ENCODE results near the gene CERKL.
A peak's percentile ranks its signal among the peaks of the same experiment; 100 is the strongest.

Gene CERKL

DNA sequence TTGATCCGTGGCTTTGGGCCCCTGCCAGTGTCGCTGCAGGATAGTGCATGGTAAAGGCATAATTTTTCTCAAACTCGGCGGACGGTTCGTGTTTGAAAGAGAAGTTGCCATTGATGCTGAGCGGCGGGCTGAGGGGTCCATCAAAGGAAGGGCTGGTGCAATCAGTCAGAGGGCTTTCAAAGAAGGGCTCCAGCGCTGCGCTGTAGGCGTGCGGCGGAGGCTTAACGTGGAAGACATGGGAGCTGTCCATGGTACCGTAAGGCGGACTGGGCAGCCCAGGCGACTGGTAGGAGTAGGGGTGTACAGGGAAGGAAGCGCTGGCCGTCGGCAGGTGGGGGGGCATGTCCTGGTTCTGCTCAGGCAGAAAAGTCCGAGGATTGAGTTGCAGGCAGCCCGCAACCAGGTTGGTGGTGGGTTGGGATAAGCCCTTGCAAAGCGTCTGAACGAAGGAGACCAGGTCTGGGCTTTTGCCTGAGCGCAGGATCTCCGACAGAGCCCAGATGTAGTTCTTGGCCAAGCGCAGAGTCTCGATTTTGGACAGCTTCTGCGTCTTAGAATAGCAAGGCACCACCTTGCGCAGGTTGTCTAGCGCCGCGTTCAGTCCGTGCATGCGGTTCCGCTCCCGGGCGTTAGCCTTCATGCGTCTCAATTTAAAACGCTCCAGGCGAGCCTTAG is 21.1 kb upstream of the CERKL start:
- peak; percentile 78 for DNase-seq

DNA sequence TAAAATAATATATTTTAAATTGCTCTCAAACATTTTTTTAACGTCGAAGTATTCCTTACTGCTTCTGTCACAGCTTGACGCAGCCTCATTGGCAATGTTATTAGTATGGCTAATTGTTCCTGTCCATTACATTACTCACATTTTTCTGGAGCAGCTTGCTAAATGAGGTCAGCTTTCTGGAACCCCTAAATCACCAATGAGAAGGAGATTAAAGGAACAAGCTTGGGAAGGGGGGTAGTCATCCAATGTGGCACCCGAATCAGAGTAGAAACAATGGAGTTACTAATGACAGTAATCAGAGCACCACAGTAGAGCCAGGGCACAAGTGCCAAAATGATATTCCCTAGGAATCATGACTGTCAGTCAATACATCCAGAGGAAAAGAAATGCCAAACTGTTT is 18.3 kb upstream of the CERKL start:
- no peak for DNase-seq

DNA sequence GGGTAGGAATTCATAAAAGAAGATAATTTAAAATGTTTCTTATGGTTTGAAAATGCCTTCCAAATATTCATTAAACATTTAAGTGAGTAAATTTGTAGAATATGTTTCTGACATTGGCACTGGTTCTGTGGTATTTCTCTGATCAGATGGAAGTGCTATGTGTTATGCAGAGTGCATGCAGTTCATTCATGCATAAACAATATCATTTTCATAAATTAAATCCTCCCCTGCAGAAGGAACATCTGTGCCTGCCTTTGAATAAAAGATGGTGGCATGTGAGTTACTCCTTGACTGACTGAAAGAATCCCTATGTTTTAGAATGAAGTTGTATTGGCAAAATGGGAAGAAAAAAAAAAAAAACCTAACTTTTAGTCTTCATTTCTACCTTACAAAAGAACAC is 17.6 kb upstream of the CERKL start:
- DNase-seq, result no peak

DNA sequence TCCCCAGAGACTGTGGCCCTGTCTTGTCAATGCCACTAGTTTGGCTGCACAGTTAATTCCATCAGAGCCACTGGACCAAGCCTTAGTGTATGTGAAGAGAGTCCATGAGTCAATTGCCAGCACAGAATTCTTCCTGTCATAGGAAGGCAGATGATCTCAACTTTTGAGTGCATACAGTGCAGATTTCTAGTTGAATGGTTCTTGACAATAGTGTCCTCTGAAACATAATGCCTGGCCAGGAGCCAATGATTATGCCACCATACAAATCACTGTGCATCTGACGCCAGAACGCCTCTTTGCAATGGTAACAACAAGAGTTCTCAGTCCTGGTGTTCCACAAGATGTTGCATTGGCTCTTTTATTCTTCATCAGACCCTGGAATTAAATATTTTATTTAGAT is 16.3 kb upstream of the CERKL start:
- no peak for DNase-seq

DNA sequence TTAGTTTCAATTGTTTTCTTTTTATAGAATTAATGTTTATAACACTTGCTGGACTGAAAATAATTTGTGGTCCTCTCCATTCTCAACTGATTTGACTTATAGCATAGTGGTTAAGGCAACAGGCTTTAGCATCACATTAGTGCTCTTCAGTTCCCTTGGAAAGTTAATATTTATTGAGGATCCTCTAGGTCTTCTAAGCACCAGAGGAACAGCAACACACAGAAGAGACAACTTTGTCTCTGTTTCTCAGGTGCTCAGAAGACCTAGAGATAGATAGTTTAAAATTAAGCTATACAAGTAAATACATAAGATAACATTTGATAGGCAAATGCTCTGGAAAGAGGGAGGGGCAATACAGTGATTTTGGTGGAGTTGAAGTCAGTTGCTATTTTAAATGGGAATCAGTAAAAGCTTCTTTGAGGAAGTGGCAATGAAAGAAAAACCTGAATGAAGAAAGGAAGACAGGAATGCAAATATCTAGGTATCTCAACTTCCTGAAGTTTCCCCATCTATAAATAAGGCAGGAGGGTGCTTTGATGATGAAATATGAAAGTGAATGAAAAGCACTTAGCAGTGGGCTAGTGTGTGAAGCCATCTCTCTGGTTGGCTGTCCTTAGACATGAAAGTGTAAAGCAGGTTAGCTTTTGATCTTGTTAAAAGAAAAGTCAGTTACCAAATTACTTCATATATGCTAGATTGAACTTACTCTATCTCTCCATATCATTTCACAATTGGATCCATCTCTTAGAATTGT is 15.5 kb upstream of the CERKL start:
- no peak for DNase-seq

DNA sequence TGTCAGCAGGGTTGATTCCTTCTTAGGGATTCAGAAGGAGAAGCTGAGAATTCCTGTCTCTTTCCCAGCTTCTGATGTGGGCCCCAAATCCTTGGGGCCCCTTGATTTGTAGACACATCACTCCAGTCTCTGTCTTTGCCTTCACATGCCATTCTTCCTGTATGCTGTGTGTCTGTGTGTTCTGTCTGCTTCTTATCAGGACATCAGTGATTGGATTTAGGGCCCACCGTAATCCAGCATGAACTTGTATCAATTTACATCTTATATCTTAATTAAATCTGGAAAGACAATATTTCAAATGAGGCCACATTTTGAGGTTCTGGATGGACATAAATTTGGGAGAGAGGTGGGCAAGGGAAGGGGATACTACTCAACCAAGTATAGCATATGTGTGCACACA is 13.7 kb upstream of the CERKL start:
- DNase-seq, result no peak

DNA sequence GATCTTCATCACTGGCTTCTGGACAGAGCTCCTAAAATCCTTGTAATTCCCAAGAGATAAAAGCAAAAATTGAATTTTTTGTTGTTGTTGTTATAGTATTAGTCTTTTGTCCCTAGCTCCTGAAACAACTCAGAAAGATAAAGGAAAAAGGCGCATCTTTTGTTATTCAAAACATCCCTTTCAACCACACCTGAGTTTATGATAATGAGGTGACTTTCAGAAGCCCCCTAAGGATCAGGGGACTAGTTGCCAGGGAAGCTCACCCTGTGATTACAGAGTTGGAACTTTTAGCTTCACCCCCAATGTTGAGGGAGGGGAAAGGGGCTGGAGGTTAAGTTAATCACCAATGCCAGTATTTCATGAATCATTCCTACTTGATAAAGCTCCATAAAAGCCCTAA is 10.3 kb upstream of the CERKL start:
- DNase-seq, result no peak

DNA sequence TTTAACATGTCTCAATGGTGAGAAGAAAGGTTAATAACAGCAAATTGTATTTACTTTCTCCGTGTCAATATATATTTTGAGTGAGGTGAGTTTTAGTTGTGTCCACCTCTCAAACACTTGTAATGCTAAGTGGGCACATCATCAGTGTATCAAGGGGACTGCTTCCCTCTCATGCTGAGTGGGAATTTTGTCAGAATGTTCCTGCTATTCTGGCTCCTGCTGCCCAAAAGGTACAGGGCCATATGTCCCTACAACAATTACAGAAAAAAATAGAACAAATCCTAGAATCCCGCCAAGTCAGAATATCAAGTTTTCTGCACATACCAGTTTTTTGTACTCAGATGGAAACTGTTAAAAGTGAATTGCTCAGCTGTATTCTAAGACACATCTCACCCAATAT is 5.4 kb upstream of the CERKL start:
- no peak for DNase-seq

DNA sequence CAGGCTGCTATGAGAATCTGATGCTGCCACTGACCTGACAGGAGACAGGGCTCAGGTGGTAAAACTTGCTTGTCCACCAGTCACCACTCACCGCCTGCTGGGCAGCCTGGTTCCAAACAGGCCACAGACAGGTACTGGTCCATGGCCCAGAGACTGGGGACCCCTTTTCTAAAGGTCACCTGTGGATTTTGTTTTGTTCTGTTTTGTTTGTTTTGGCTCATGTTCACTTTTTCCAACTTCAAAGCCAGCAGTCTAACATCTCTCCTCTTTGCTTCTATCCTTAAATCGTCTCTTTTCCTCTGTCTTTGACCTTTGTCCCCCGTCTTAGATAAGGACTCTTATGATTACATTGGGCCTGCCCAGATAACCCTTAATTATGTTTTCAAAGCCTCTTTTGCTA is 3.3 kb upstream of the CERKL start:
- no peak for DNase-seq

DNA sequence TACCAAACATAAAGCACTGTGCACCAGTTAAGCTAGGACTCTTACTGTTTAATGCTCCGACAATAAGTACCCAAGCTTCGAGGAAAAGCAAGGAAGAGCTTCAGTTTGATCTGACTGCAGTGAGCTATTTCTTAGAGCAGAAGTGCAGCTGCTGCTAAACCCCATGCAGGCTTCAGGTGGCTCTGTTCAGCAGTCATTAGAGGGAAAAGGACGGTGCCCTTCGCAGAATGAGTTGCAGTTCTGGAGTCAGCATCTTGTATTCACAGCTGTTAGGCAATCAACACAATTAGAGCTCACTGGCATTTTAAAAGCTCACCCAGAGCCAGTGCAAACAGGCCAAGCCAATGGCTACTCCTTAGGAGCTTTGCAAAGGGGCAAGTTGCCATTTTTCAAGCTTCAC is 1.5 kb upstream of the CERKL start:
- no peak for DNase-seq

DNA sequence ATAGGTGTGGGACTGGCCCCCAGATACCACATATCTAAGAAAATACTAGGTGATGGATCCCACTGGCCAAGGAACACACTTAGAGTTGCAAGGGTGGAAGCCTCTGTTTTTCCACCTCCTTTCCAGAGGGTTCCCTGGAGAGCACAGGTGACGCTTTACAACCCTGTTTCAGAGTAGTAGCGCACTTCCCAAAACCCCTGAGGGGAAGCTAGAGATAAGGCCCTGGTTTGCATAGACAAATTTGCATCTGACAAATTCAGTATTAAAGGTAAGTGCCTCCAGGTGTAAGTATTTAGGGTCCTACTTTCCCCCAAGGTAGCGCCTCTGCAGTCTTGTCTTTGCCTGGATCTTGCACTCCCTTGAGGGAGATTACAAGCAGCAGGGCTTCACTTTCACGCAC is 474 bp upstream of the CERKL start:
- no peak for DNase-seq

DNA sequence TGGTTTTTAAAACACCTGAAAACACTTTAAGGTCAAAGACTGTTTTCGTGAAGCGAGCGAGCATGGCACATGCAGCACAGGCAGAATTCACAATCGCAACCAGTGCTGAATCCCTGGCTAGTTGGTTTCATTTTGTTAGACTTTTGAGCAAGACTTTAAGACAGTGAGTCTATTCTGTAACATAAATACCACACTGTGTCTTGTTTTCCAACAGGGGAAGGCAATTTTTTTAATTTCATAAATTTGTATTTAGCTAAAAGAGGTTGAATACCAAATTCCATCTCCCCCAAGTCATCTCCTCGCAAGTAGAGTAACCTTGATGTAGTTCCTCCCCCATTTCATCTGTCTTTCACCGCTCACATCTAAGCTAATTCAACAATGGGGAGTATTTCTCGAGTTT is 1.4 kb downstream of the CERKL start:
- DNase-seq, result no peak

DNA sequence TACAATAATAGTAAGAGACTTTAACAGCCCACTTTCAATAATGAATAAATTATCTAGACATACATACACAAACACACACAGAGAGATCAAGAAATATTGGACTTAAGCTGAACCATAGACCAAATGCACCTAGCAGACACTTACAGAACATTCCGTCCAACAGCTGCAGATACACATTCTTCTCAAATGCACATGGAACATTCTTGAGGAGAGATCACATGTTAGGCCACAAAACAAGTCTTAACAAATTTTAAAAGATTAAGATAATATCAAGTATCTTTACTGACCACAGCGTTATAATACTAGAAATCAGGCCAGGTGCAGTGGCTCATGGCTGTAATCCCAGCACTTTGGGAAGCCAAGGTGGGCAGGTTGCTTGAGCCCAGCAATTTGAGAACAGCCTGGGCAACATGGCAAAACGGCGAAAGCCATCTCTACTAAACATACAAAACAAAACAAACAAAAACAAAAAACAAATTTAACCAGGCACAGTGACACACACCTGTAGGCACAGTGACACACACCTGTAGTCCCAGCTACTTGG is 7.4 kb downstream of the CERKL start:
- DNase-seq, result no peak

DNA sequence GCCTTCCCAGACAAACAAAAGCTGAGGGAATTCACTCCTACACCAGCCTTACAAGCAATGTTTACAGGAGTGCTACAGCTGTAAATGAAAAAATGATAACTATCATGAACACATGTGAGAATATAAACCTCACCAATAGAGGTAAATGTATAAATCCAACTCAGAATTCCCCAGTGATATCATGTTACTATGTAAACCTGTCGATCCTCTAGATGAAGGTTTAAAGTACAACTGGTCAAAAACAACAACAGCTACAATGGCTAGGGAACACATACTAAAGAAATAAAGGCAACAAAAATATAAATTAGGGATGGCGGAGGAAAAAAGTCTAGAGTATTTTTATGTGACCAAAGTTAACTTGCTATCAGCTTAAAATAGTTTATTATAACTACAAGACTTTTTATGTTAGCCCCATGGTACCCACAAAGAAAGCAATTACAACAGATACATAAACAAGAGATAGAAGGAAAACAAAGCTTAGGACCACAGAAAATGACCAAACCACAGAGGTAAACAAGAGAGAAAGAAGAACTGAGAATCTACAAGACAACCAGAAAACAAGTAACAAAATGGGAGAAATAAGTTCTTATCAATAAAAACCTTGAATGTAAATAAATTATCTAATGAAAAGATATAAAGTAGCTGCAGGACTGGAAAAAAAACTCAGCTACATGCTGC is 8.3 kb downstream of the CERKL start:
- DNase-seq, result no peak

DNA sequence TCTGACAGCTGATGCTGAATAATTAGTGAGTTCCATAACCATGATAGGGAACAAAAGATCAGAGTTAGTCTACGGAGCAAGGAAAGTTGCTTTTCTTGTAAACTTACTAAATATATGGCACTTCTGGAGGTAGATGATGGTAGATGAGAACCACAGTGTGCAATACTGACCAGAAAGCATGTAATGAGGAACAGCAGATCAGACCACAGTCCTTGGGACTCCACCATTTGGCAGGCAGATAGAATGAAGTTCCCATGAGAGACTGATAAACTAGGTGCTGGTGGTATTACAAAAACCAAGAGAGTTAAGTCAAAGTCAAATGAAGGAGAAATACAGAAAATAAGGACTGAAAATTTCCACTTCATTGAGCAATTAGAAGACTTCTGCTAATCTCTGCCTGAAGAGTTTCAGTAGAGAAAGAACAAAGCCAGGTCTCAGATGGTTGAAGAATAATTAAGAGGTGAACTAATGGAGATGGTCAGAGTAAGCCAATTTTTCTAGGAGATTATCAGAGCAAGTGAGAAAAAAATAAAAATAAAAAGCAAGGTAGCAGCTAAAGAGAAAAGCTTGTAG is 10.4 kb downstream of the CERKL start:
- no peak for DNase-seq

DNA sequence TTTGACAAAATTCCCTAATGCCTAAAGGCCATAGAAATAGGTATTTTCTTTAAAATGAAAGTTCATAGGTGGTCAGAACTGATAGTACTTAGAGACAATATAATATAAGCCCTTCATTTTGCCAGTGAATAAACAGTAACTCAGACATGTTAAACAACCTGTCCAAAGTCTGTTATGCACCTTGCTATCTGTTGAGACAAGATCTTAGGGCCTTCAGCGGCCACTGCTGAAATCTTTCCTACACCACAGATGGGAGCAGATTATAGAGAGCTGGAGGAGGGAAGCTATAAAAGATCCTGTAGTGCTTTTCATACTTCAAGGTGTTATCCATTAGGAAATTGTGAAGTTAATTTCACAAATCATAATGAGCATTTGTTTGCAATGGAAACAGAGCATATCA is 13.8 kb downstream of the CERKL start:
- DNase-seq, result no peak

DNA sequence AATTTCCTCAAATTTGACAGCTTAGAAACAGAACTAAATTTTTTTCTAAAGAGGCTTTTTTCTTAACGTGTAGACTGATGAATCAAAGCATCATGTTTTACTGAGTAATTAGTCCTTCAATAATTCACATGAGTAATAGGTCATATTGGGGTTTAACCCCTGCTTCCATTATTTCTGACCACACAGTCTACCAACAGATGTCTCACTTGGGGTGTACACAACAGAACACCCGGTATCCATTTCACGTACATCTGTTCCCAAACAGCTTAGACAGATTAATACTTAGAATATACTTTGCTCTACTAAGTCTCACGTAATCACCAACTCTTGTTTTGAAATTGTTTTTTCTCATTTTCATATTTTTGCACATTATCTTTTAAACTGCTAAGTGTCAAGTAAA is 14.8 kb downstream of the CERKL start:
- no peak for DNase-seq

DNA sequence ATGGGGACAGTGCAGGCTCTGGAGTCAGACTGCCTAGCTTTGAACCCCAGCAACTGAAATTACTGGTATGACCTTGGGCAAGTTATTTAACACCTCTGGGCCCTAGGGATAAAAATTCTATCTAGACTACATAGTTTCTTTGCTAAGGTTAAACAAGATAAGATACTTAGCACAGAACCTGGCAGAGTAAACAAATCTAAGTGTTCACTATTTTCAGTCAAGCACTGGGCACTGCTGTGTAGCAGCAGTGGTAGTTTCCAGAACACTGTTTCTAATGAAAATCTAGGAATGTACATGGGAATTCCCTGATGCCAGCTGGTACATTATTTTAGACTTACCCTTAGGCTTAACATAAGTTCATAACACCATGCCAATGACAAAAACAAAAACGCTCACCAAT is 17.2 kb downstream of the CERKL start:
- DNase-seq, result no peak

DNA sequence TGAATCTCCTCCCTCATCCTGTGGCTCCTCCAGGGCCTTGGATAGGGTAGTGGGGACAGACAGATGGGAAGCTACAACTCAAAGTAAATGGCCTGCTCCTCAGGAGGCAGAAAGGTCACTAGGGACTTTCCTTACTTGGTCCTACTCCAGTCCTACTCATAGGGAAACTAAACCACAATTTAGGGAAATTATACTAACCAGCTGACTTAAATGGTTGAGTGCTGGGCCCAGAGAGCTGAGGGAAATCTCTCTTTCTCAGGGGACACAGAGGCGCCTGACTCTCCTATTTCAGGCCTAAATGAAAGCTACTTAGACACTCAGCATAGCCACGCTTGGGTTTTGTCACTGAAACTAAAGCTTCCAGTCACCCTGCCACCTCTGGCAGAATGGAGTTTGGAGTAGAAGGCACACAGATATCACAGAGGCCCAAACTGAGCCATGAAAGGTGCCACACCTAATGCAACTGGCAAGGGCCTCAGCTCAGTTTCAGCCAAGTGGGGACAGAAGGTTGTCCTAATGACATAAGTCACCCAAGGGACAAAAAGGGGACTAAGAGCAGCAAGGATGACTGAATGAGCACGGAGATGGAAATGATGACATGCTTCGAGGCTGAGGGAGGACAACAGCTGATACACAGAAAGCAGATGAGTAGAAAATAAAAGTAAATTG is 24.0 kb downstream of the CERKL start:
- DNase-seq, result no peak

DNA sequence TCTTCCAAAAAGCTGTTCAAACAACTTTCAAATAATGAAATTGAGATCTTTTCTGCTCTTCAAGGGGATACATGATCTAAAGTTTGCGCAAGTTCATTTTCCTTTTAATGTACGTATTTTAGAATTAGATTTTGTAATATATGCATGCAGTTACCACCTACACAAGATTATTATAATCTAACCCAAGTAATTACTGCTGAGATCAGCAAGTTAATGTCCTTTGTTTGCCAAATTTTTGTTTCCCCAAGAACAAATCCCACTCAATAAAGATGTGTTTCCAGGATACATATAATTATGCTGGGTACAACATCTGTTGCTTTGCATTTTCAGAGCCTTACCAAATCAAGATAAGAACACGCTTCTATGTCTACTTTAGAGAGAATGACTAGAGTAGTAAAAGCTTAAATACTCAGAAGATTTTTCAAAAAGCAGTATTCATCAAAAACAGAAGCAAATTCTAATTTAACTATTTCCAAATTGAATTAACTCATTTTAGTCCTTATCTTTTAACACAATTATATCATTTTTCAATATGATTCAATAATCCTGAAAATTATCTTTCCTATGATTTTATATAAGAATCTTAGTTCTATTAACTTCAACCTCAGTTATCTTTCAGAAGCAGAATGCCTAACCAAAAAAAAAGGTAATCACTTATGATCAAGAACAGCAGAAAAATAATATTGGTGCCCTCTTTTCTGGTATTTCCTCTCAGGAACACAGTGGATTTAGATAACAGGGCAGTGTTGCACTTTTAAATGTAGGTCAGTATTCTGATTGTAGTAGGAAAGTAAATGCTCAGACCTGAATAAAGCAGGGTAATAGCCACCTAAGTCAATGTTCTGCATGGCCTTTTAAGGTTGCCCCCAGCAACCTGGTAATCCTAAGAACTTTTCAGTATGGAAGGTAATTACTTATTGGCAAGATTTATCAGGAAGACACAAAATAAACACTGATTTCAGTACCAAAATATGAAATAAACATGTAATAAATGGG is 28.0 kb downstream of the CERKL start:
- no peak for DNase-seq

DNA sequence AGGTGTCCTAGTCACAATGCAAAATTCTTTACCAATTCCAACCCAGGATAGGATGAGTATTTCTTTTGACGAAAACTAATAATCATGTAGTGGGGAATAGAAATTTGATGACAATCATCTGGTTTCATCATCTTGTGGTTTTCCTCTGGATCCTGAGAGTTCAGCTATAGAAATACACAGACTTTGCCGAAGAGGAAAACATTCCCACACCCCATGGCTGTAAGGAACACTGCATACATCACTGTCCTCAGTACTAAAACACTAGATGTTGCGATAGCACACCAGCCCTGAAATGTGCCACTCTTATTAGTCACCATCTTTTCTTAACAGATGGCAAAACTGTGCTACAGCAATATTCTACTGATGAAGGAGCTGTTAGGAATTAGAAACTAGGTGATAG is 29.4 kb downstream of the CERKL start:
- DNase-seq, result no peak

DNA sequence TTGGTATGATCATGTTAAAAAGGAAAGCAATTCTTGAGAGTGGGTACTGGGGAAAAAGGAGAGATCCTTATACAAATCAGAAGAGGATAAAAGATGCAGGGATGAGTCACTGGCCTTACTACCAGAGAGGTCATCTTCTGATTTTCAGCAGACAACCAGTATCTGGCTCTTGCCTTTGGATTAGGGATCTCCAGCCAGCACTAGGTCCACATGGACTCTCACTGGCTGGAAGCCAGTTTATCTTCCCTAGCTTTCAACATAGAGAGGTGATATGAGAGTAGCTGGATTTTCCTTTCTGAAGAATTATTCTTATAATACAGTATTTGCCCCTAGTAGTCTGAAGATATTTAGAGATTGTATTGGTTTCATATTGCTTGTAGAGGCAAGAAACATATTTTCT is 30.2 kb downstream of the CERKL start:
- DNase-seq, result no peak
